IPS-NIHi7 (cell line): ENCODE results near the gene FBRSL1.

Experiments
- DNase-seq: peaks from one replicate; pipeline ENCODE4 v3.0.0; 2012; ENCODE audit warnings: mixed read lengths; ENCODE audit errors: extremely low spot score

FBRSL1 gene

DNA sequence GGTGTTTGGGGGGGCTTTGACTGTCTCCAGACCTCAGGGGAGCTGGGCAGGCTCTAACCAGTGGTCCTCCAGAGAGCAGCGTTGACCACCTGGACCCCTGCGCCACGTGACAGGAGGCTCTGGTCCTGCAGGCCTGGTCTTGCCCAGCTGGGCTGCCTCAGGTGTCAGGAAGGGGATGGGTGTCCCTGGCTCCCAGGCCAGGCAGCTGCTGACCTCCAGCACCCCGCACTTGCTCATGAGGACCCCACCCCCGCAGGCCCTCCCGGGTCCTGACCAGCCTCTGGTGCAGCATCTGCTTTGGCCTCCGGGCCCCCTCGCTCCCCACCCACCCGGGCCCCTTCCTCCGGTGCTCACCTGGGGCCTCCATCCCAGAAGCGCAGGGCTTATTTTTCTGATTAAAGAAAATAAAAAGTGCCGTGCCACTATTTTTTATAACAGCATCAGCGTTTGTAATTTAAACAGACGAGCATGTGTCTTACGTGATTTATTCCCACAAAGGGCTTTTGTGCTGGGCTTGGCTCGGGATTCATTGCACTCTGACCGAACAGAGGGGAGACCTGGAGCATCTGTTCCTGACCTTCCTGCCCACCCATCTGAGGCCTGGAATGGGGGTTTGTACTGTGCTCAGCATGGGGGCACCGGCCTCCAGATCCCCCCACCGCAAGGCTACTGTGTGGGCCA is 21.7 kb downstream of the FBRSL1 start:
- no peak for DNase-seq

DNA sequence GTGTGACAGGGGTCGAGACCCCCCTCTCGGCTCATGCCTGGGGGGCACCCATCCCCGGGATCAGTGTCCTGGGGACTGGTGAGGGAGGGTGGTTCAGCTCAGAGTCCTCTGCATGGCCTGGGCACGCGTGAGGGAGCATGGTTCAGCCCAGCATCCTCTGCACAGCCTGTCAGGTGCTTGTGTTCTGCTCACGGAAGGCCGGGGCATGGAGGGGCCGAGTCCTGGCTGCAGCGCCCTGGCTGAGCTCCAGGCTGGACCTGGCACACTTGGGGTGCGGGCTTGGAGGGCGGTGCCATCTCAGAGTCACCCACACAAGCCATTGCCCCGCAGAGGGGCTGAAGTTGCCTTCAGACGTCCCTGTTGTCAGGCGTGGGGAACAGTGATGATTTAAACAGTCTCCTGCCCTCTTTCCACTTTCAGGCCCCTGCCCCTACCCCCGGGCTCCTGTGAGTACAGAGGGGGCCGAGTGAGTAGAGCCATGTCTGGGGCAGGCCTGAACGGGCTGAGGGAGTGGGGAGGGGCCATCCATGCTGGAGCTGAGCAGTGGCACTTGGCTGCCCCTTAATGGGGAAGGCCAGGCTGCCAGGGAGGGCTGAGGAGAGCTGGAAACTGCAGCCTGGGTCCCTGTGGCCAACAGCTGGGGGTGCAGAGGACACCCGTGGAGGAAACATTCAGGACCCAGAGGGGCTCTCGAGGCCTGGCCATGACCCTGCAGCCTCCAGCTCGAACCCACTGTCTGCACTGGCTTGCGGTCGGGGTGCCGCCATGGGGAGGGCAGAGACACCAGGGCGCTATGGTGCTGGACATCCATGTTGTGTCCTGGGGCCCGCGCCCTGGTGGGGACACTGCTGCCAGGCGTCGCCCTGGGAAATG is 22.5 kb downstream of the FBRSL1 start:
- DNase-seq = no peak

DNA sequence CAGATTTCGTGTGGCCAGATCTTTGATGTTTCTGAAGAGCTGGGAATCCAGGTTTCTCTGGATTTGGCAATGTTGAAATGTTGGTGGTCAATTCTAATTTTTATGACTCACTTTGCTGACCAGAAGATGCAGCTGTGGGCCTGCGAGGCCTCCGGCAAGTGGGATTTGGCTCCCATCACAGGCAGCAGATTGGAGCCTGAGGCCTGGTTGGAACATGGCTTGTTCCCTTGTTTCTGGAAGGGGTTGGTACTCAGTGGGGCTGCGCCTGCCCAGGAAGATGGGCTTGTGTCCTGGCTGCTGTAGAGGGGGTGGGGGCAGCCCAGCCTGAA is 23.1 kb downstream of the FBRSL1 start:
- no peak for DNase-seq

DNA sequence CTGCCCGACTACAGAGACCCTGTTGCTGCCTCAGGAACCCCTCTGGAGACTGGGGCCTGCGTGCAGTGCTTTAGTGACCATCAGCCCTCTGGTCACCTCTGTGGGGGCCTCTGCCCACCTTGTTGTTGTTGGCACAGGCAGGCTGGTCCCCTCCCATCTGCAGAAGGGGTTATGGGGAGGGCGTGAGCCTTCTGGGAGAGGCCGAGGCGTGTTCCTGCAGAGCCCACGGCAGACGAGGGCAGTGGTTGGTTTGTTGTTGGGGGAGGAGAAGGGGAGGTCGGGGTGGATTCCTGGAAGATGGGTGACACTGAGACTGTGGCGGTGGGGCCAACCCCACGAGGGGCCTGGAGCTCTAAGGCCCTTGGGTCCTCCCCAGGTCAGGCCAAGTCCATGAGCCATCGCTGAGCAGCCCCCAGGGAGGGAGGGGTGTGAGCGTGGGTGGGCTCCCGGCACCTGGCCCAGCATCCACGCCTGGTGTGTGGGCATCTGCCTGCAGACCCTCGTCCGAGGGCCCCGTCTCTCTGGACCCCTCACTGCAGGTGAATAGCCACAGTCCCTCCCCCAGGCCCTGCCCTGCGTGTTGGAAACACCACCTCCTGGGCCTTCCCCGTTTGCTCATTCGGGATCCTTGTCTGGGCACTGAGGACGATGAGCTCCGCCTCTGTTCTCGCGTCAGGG is 23.6 kb downstream of the FBRSL1 start:
- DNase-seq = no peak

DNA sequence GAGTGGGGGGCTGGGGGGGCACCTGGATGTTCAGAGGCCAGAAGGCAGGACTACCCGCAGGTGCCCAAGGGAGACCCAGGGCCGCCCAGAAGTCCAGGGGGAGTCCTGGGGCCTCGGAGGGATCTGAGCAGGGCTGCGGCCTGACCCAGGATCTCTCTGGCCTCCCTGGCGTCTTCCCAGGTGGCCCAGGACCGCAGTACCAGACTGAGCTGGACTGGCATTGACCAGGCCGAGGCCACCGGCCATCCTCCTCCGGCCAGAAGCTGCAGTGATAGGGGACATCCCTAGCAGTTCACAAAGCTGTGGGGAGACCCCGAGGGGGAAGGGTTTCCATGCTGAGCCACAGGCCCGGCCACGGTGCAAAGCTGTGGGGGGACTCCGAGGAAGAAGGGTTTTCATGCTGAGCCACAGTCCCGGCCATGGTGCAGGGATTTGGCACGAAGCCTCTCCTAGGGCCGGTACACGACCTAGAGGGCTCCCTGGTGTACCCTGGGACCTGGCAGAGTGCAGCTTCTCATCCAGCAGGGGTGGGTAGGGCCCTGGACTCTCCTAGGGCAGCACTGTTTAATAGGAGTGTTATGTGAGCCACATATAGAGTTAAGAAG is 24.4 kb downstream of the FBRSL1 start:
- no peak for DNase-seq

DNA sequence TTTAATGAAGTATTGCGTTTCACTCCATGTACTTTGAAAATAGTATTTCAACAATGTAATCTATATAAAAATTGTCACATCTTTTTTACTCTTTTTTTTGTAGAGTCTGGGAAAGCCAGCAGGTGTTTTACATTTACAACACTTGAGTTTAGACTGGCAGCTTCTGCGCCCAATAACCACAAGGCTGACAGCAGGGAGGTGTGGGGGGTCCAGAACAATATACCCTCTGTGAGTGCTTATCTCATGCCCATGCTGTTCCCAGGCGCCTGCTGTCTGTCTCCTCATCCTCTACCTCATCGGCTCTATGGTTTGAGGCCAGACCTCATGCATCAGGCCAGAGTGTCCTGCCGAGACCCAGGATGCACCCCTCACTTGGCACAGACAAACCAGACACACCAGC is 24.9 kb downstream of the FBRSL1 start:
- DNase-seq = no peak

DNA sequence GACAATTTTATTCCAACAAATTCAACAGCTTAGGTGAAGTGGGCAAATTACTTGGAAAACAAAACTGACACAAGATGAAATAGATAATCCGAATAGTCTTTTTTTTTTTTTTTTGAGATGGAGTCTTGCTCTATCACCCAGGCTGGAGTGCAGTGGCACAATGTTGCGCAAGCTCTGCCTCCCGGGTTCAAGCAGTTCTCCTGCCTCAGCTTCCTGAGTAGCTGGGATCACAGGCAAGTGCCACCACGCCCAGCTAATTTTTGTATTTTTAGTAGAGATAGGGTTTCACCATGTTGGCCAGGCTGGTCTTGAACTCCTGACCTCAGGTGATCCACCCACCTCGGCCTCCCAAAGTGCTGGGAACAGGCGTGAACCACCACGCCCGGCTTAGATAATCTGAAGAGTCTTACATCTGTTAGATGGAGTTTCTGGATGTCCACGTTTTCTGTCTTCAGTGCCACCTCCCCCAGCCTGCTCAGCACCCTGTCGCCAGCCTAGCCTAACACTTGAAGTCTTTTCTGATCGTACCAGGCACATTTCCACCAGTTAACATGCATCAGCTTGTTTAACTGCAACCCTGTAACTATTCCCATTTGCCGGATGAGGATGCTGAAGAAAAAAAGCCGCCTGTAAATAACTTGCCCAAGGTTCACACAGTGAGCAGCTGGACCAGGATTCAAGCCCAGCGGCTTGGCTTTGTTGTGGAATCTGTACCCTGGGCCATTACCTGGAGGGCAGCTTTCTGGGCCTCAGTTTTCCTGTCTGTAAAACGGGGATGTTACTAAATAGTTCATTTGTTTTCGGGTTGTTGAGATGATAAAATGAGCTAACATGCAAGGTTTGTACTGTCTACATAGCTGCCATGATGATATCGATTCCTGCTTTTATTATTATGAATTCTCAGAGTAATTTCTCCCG is 26.4 kb downstream of the FBRSL1 start:
- no peak for DNase-seq

DNA sequence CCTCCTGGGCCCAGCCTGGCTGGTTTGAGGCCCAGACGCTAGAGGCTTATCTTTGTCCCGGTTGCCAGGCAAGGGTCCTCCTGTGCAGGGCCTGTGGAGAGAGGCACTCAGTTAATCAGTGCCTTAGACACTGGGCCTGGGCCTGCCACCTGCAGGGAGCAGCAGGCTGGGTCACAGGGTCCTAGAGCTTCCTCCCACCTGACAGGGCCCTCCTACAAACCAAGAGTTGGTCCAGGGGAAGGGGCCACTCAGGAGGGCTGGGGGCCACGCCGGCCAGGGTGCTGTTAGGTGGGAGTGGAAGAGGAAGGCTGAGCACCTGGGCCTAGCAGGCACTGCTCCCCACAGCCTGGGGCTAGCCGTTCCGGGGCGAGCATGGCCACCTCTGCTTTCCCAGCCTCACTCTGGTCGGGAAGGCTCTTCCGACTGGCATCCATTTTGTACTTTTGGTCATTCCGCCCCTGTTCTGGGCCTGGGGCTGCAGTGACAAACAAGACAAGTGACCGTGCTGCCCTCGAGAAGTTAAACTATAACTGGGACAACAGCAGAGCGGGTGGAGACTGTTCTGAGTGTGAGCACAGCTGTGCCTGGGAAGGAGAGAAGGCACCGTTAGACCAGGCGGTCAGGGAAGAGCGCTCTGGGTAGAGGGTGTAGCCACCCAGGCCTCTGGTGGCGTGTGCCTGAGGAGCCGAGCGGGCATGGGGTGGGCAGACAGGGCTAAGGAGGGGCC is 27.2 kb downstream of the FBRSL1 start:
- no peak for DNase-seq

DNA sequence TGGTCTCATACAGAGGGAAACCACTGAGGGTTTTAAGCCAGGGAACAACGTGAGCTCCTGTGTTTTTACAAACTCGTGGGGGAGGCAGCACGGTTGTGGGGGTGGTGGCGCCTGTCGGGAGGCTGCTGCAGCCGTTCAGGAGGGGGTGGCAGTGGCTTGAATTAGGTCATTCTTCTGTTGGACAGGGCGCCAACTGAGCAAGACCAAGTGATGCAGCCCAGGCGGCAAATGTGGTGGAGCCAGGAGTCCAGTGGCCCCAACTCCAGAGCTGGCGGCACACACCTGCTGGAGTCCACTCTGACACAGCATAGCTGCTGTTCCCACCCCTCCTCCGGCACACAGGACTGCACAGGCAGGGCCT is 27.8 kb downstream of the FBRSL1 start:
- no peak for DNase-seq

DNA sequence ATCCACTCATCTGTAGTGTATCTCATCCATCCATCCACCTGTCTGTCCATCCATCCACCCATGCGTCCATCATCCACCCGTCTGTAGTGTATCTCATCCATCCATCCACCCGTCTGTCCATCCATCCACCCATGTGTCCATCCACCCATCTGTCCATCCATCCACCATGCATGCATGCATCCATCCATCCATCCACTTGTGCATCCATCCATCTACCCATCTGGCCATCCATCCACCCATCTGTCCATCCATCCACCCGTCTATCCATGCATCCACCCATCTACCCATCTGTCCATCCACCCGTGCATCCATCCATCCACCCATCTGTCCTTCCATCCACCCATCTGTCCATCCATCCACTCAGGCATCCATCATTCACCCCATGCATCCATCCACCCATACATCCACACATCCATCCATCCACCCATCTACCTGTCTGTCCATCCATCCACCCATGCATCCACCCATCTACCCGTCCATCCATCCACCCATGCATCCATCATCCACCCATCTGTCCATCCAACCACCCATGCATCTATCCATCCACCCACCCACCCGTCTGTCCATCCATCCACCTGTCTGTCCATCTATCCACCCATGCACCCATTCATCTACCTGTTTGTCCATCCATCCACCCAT is 28.5 kb downstream of the FBRSL1 start:
- DNase-seq = no peak

DNA sequence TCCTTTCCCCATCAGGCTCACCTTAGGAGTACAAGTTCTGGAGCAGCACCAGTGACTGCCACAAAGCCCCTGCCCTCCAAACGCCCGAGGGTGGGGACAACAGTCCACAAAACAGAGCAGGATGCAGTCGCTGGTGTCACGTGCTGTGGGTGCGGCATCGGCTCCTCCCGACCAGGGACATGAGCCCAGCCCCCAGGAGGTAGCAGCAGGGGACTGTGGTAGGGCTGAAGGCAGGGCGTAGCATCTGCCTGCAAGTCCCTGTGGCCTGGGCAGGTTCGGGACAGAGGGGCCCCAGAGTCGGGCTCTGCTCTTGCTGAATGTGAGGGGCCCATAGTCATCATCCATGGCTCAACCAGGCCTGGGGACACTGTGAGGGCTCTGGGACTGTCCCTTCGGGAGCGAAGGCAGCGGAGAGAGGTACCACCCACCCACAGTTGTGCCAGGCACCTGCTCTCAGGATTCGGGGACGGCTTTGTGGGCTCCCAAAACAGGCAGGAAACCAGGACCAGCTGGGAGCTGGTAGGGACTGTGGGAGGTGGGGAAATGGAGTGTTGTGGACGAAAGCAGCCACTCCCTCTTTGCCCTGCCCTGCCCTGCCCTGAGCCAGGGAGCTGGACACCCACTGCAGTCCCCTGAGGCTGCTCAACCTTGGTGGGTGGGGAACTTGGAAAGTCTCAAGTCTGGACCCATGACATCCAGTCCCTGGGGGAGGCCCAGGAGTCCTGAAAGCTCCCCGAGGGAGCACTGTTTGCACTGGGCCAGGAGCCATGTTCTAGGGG is 30.7 kb downstream of the FBRSL1 start:
- DNase-seq = no peak

DNA sequence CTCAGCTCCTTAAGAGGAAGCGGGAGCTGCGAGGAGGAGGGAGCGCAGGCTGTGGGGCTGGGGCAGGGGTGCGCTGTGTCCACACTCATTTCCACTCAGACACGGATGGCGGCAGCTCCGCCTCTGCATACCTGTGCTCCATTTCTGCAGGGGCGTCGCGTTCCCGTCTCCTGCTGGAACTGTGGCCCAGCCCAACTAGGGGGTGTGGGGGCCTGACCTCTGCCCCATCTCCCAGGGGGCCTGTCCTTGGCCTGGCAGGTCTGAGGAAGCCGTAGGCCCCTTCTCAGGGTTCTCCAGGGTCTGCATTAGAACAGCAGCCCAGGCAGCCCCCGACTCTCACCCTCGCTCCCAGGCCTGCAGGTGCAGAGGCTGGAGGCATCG is 31.2 kb downstream of the FBRSL1 start:
- DNase-seq = no peak

DNA sequence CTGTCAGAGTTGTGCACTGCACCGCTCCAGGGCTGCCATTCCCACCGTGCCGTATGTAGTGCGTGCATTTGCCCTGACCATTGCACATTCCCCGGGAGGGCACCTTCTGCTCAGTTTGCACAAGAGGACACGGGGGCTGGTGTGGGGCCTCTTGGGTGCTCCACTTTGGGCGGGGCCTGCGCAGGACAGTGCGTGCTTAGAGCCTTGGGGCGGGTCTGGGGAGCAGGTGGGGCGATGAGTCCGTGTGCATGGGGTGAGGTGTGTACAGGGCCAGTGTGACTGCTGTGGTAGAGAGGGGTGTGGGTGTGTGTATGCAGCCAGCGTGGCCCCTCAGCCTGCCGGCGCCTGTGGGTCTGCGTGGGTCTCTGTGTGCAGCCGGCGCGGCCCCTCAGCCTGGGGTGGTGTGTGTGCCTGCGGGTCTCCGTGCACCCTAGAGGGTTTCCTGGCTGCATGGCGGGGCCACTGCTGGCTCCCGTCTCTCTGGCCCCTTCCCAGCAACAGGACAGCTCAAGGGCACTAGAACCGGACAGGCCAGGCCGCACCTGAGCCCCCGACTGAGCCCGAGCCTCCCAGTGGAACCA is 31.9 kb downstream of the FBRSL1 start:
- DNase-seq = no peak

DNA sequence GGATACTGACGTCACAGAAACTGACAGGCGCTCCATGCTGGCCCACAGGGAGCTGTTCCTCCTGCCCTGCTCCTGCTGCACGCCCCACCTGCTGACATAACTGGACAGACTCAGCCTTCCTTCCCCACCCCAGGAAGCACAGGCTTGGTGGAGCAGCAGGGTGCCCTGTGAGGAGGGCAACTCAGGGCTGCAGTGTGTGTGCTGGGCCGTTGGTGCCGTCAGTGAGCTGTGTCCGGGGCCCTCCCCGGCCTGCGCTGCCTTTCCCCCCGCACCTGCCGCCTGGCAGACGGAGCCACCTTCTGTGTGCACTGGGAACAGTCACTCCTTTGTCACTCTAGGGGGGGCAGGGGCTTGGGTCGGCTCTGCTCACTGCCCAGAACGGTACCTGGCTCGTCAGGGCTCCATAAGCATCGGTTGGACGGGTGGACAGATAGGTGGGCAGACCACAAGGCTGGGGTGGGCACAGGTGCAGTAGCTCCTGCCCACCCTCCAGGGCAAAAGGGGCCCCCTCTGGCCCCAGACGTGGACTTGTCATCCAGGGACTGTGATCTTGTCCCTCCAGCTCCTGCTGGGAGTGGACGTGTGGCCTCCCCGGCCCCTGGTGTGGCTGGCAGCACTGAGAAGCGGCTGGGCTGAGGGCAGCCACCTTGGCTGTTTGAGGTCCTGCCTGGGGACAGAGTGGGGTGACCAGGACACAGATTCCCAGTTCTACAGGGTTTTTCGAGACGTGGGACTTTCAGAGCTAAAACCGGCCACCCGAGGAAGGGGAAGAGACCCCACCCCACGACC is 32.8 kb downstream of the FBRSL1 start:
- DNase-seq = no peak

DNA sequence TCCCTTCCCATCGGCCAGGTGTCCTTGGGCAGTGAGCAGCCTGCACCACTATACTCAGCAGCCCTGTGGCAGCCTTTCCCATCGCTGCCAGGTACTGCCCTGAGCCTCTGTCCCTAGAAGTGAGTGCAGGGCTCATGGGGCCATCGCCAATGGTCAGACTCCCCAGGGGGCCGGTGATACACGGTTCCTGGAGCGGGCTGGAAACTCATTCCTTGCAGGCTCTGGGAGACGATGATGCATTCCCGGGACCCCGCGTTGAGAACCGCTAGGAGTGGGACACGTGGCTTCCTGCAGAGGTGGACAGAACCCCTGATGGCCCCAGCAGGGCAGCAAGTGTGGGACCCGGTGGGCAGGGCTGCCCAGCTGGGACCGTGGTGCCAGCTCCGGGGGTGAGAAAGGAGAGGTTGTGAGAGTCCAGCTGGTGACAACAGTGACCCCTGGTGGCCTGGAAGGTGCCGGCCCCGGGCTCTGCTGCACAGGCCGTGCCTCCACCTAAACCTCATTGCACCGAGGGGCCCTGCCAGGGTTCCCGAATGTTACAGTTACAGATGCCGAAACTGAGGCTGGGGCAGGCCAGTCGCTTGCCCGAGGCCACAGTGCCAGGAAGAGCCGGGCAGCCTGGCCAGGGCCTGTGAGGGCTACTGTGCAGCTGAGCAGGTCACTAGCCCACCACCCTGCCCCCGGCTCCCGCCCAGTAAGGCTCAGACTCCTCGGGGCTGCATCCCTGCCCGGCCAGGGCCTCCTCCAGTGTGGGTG is 33.8 kb downstream of the FBRSL1 start:
- peak; percentile 91 for DNase-seq

DNA sequence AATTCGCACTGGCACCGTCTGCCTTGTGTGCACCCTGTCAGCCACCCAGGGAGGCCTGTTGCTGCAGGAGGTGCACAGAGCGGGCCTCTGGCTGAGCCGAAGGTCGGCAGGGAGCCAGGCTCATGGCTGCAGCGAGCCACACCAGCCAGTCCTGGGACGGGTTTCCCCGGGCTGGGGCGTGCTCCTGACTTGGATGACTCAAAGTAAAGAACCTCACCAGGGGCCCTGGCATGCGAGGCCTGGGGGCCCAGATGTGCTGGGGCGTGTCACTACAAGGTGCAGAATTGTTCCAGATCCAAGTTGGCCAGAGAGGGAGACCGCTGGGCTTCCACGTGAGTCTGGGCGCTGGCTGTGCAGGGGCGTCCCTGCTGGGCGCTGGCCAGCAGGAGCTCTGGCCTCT is 34.5 kb downstream of the FBRSL1 start:
- DNase-seq = no peak

DNA sequence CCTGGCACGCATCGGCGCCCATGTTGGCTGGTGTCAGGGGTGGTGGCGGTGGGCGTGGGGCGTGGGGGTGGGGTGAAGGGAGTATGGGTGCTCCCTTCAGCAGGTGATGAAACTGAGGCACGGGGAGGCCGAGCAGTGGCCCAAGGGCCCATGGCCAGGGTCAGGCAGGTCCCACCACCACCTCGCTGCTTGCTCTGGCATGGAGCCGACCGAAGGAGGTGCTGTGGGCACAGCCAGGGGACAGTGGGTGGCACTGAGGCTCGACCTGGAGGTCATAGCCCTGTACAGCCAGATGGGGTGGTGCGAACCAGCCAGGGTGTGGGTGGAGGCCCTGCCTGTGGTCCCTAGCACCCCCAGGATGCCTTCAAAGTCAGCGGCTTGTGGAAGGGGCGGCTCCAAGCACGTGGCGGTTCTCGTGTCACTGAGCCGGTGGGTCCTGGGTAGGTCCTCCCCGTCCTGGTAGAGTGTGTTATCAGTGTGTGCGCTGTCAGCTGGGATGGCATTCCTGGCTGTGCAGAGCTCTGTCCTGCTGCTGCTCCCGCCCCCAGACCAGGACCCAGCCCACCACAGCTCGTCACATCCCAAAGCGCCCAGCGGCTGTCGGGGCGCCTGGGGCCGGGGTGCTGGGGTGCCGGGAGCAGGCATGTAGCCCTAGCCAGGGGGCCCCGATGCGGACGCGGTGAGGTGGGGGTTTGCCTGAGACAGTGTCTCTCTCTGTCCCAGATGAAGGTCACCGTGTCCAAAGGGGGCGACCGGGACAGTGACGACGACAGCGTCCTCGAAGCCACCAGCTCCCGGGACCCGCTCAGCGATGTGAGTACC is 35.3 kb downstream of the FBRSL1 start:
- no peak for DNase-seq
